Upper lobe of right lung (tissue), 1 donor: ENCODE results near the gene REEP3. TPM values are rescaled to one million over a fixed set of nuclear protein-coding genes. Genes with fewer than 3 reads are reported as not detected.
"Not testable (repeated sequence)": the region's sequence is repeated elsewhere in the genome, so short reads cannot be mapped to it uniquely, and the experiment has no call there.

Source experiments
- ATAC-seq: fragments of 200-7000 bp; cut with Tn5 transposase; one replicate; pipeline ENCODE4 v1.9.1; 2020; ENCODE audit warnings: mild to moderate bottlenecking, moderate library complexity
- DNase-seq: peaks from one replicate; pipeline ENCODE4 v3.0.0-alpha.2; 2020
- H3K27ac ChIP-seq: fragments of 200-600 bp; one replicate; pipeline ENCODE4 v1.8.0; 2022
- H3K27me3 ChIP-seq: fragments of 200-600 bp; one replicate; pipeline ENCODE4 v1.8.0; 2022; ENCODE audit warnings: mild to moderate bottlenecking
- H3K36me3 ChIP-seq: fragments of 200-600 bp; one replicate; pipeline ENCODE4 v1.8.0; 2022
- H3K4me1 ChIP-seq: fragments of 200-600 bp; one replicate; pipeline ENCODE4 v1.8.0; 2022
- H3K4me3 ChIP-seq: fragments of 200-600 bp; one replicate; pipeline ENCODE4 v1.8.0; 2022; ENCODE audit warnings: mild to moderate bottlenecking
- H3K9me3 ChIP-seq: fragments of 200-600 bp; one replicate; pipeline ENCODE4 v1.8.0; 2022
- intact Hi-C: fragments of 100-400 bp; cut with DNase I; formaldehyde crosslinking; loops from one replicate; pipeline ENCODE4 v1.11.0; 2022
- total RNA-seq: library from RNA; stranded (reverse); fragmentation: NEBNext Ultra II Directional; extraction: Animal tissue kit (Norgen Biotek cat#: 25700); gene quantifications from one replicate; pipeline ENCODE4 v1.2.1, GENCODE V29; 2021
- TF ChIP-seq, protein P1 (sequence below): fragments of 200-600 bp; IDR thresholded peaks from one replicate; pipeline ENCODE4 v1.8.0; 2022; ENCODE audit warnings: antibody characterized with exemption
- donor health status: DM: no; HTN: yes; CAD: no; lungs with severe emphysema.

Gene REEP3
- total RNA-seq, 1 donor from 2014 or later: 57.1 TPM

DNA sequence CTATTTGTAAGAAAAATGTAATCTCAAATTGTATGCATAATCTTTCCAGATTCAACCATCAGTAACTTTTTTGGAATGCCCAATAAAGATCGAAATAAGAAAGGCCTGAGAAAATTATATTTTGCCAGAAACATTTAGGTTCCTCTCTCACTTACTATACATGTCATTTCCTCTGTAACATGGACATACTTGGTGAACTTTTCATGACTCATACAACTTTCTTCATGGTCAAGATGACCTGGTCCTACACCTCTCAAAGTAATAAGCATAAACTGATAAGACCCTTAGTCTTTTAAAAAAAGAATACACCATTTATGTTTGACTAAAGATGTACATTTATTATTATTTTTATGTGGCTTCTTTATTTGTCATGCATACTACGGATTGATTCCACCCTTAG, 125.3 kb downstream of the REEP3 start:
- intact Hi-C loops: no loop called here
- no peak overlapping the region for H3K27ac ChIP-seq
- no peaks in the 10 kb centered on the region for H3K27me3 ChIP-seq
- H3K4me1 ChIP-seq: peaks cover 10% of the 10 kb centered on the region
- no peaks in the 10 kb centered on the region for H3K36me3 ChIP-seq
- no peak overlapping the region for H3K4me3 ChIP-seq
- ATAC-seq: no peak
- H3K9me3 ChIP-seq: no peaks in the 10 kb centered on the region
- TF ChIP-seq, protein P1, sequence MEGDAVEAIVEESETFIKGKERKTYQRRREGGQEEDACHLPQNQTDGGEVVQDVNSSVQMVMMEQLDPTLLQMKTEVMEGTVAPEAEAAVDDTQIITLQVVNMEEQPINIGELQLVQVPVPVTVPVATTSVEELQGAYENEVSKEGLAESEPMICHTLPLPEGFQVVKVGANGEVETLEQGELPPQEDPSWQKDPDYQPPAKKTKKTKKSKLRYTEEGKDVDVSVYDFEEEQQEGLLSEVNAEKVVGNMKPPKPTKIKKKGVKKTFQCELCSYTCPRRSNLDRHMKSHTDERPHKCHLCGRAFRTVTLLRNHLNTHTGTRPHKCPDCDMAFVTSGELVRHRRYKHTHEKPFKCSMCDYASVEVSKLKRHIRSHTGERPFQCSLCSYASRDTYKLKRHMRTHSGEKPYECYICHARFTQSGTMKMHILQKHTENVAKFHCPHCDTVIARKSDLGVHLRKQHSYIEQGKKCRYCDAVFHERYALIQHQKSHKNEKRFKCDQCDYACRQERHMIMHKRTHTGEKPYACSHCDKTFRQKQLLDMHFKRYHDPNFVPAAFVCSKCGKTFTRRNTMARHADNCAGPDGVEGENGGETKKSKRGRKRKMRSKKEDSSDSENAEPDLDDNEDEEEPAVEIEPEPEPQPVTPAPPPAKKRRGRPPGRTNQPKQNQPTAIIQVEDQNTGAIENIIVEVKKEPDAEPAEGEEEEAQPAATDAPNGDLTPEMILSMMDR: no peak
- DNase-seq: no peak

DNA sequence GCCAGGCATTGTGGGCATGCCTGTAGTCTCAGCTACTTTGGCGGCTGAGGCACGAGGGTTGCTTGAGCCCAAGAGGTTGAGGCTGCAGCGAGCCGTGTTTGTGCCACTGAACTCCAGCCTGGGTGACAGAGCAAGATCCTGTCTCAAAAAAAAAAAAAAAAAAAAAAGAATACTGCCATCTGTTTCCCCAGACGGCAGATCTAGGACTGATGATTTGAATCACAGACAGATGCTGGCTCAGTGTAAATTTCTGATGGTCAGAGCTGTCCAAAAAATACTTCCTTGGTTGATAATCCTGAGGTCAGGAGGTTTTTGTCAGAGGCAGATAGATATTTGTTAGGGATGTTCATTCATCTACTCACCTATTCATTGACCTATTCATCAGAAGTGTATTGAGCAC, 130.7 kb downstream of the REEP3 start:
- TF ChIP-seq, protein P1: no peak
- Histone ChIP-seq H3K9me3 (no peaks in the 10 kb centered on the region), H3K4me1 (no peaks in the 10 kb centered on the region), H3K27me3 (no peaks in the 10 kb centered on the region), H3K4me3 (no peak overlapping the region), H3K27ac (no peak overlapping the region), H3K36me3 (no peaks in the 10 kb centered on the region)
- intact Hi-C loops: no loop called here
- ATAC-seq: no peak
- DNase-seq: no peak

DNA sequence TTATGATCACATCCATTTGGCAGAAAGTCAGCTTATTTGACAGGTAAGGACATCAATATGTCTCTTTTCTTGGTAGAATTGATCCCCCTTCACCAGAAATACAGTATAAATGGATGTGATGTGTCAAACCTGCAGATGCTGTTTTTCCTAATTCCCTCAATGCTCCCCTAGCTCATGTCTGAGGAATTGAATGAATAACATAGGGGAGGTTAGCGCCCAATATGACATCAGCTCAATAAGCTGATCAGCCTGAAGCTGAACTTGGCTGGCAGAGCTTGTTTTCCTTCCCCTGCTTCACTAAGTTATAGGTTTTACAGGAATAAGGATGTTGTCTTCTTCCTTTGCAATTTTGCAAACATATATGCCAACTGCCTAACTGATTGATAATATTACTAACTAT, 132.5 kb downstream of the REEP3 start:
- no peaks in the 10 kb centered on the region for H3K4me1 ChIP-seq
- H3K4me3 ChIP-seq: no peak overlapping the region
- DNase-seq (no peak), ATAC-seq (no peak)
- intact Hi-C loops: no loop called here
- H3K9me3 ChIP-seq: no peaks in the 10 kb centered on the region
- H3K27me3 ChIP-seq: no peaks in the 10 kb centered on the region
- H3K36me3 ChIP-seq: no peaks in the 10 kb centered on the region
- TF ChIP-seq, protein P1: no peak
- no peak overlapping the region for H3K27ac ChIP-seq

DNA sequence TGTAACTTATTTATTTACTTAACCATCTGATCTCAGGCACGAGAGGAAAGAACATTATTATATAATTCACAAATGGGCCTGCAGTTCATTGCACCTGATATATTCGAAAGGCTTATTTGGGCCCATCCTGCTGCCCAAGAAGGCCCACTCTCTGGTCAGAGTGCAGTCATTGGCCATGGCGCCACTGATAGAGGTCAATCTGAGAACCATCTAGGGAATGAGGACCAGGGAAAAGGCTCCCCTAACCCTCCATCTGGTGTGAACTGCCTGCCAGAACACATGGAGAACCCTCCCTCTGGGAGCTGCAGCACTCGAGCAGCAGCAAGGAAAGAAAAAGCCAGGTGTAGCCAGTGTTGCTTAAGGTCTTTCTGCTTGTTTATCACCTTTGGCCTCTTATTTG, 136.6 kb downstream of the REEP3 start:
- H3K36me3 ChIP-seq: no peaks in the 10 kb centered on the region
- intact Hi-C loops: no loop called here
- TF ChIP-seq, protein P1: no peak
- H3K4me3 ChIP-seq: no peak overlapping the region
- H3K27ac ChIP-seq: no peak overlapping the region
- H3K27me3 ChIP-seq: no peaks in the 10 kb centered on the region
- ATAC-seq (no peak), DNase-seq (no peak)
- no peaks in the 10 kb centered on the region for H3K9me3 ChIP-seq
- H3K4me1 ChIP-seq: no peaks in the 10 kb centered on the region

DNA sequence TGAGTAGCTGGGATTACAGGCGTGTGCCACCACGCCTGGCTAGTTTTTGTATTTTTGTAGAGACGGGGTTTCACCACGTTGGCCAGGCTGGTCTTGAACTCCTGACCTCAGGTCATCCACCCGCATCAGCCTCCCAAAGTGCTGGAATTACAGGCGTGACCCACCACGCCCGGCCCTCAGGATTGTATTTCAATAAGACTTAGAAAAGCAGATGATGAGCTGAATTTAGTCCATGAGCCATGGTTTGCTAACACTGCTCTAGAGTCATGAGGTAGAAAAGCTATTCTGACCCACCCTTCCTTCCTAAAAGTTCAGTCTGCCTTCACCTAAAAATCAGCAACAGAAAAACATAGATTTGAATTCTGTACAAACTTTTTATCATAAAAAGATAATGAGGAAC, 139.7 kb downstream of the REEP3 start:
- H3K4me1 ChIP-seq, H3K4me3 ChIP-seq, DNase-seq, H3K27ac ChIP-seq, H3K27me3 ChIP-seq, ATAC-seq, H3K9me3 ChIP-seq, H3K36me3 ChIP-seq, intact Hi-C loops: not testable (repeated sequence)

DNA sequence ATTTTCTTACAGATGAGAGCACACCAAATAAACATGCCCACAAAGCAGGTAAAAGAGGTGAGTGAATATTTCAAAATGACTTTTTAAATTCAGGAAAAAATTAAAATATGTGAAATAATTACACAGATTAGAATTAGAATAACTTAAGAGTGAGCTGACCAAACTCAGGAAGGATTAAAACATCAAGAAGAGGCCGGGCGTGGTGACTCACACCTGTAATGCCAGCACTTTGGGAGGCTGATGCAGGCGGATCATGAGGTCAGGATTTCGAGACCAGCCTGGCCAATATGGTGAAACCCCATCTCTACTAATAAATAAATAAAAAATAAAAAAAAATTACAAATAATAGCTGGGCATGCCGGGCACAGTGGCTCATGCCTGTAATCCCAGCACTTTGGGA, 140.1 kb downstream of the REEP3 start:
- ATAC-seq (no peak), DNase-seq (no peak)
- intact Hi-C loops: no loop called here
- no peaks in the 10 kb centered on the region for H3K27me3 ChIP-seq
- no peaks in the 10 kb centered on the region for H3K36me3 ChIP-seq
- no peaks in the 10 kb centered on the region for H3K4me1 ChIP-seq
- no peak overlapping the region for H3K27ac ChIP-seq
- H3K4me3 ChIP-seq: no peak overlapping the region
- TF ChIP-seq, protein P1: no peak
- no peaks in the 10 kb centered on the region for H3K9me3 ChIP-seq
